OCI-LY7 (cell line): Measurements from ENCODE around the gene SCFD2. TPM values are rescaled to one million over a fixed set of nuclear protein-coding genes. Genes with fewer than 3 reads are reported as not detected.

Source experiments
- BruUV-seq: library from RNA; stranded (reverse); fragments of 400-500 nt; replicated peaks from 2 replicates; lab custom pipeline; 2021; lab: Mats Ljungman, UMichigan
- CTCF ChIA-PET: fragments of 300-600 bp; sonication (Branson Sonifier 250); formaldehyde crosslinking; loops from one replicate; lab custom pipeline; 2022; ENCODE audit warnings: antibody characterized with exemption; ENCODE audit not compliant: unreplicated experiment; lab: Charles Lee
- POLR2A ChIA-PET: fragments of 300-600 bp; sonication (Branson Sonifier 250); formaldehyde crosslinking; loops from one replicate; lab custom pipeline; 2022; ENCODE audit warnings: antibody characterized with exemption; lab: Charles Lee
- DNase-seq: peaks from one replicate; pipeline ENCODE4 v3.0.0-alpha.2; 2015; ENCODE audit warnings: low spot score
- H2AFZ ChIP-seq: fragments of 200-600 bp; sonication (generic), shearing (Covaris generic); 2 replicates; pipeline ENCODE4 v1.6.1; 2014; ENCODE audit warnings: mild to moderate bottlenecking, antibody characterized with exemption, low read length, moderate library complexity
- H3K27ac ChIP-seq: fragments of 200-600 bp; sonication (generic); 2 replicates; pipeline ENCODE4 v1.5.1; 2014; ENCODE audit warnings: mixed run types, low read depth, mild to moderate bottlenecking, moderate library complexity, low read length, inconsistent platforms; ENCODE audit not compliant: poor library complexity, severe bottlenecking
- H3K36me3 ChIP-seq: fragments of 200-600 bp; sonication (generic); 2 replicates; pipeline ENCODE4 v1.6.1; 2014; ENCODE audit warnings: mild to moderate bottlenecking, antibody characterized with exemption, low read length, moderate library complexity, mixed read lengths; ENCODE audit not compliant: insufficient read depth
- H3K4me1 ChIP-seq: fragments of 200-600 bp; sonication (generic); 2 replicates; pipeline ENCODE4 v1.5.1; 2014; ENCODE audit warnings: mild to moderate bottlenecking, low read length; ENCODE audit not compliant: insufficient read depth, poor library complexity, severe bottlenecking
- H3K4me2 ChIP-seq: fragments of 200-600 bp; sonication (generic); 2 replicates; pipeline ENCODE4 v1.6.1; 2014; ENCODE audit warnings: mild to moderate bottlenecking, low read length
- H3K4me3 ChIP-seq: fragments of 200-600 bp; sonication (generic); 2 replicates; pipeline ENCODE4 v1.5.1; 2014; ENCODE audit warnings: mild to moderate bottlenecking, low read depth, low read length; ENCODE audit not compliant: poor library complexity, severe bottlenecking
- H3K79me2 ChIP-seq: fragments of 200-600 bp; sonication (generic); 2 replicates; pipeline ENCODE4 v1.6.1; 2016; ENCODE audit warnings: low read depth, mild to moderate bottlenecking, low read length, moderate library complexity, mixed read lengths; ENCODE audit not compliant: insufficient read depth
- H3K9me2 ChIP-seq: fragments of 200-600 bp; sonication (generic); 2 replicates; pipeline ENCODE4 v1.6.1; 2016; ENCODE audit warnings: mild to moderate bottlenecking, low read length, mixed read lengths; ENCODE audit not compliant: insufficient read depth
- H3K9me3 ChIP-seq: fragments of 200-600 bp; sonication (generic); 2 replicates; pipeline ENCODE4 v1.6.1; 2014; ENCODE audit warnings: mild to moderate bottlenecking, mixed run types, low read length, mixed read lengths
- H4K20me1 ChIP-seq: fragments of 200-600 bp; sonication (generic); 2 replicates; pipeline ENCODE4 v1.6.1; 2014; ENCODE audit warnings: mild to moderate bottlenecking, antibody characterized with exemption, low read length, moderate library complexity, mixed read lengths; ENCODE audit not compliant: insufficient read depth
- EZH2phosphoT487 ChIP-seq: fragments of 200-600 bp; sonication (generic); IDR thresholded peaks from 2 replicates; pipeline ENCODE4 v1.6.1; 2018; ENCODE audit warnings: low read depth, borderline replicate concordance, mild to moderate bottlenecking, mixed run types, antibody characterized with exemption, low read length, moderate library complexity, mixed read lengths
- intact Hi-C: fragments of 100-400 bp; cut with micrococcal nuclease; formaldehyde crosslinking; loops from one replicate; pipeline ENCODE4 v1.10.0; 2022; ENCODE audit not compliant: unreplicated experiment
- total RNA-seq, 2 experiments: library from RNA; depleted of rRNA in 1 of 2; stranded (reverse); fragments of >200 nt in 1 of 2; shearing (Covaris generic) in 1 of 2; gene quantifications; 2 replicates each; pipeline ENCODE4 v1.2.3, GENCODE V29; 2014 to 2022
- TF ChIP-seq, protein P1 (sequence below): fragments of 200-600 bp; sonication (generic); conservative IDR thresholded peaks from 2 replicates; pipeline ENCODE4 v1.5.1; 2014; ENCODE audit warnings: mild to moderate bottlenecking, antibody characterized with exemption, low read length, moderate library complexity, mixed read lengths

SCFD2 gene
- total RNA-seq, 2 experiments from 2014 or later, result 27.2 to 52.0 TPM

DNA sequence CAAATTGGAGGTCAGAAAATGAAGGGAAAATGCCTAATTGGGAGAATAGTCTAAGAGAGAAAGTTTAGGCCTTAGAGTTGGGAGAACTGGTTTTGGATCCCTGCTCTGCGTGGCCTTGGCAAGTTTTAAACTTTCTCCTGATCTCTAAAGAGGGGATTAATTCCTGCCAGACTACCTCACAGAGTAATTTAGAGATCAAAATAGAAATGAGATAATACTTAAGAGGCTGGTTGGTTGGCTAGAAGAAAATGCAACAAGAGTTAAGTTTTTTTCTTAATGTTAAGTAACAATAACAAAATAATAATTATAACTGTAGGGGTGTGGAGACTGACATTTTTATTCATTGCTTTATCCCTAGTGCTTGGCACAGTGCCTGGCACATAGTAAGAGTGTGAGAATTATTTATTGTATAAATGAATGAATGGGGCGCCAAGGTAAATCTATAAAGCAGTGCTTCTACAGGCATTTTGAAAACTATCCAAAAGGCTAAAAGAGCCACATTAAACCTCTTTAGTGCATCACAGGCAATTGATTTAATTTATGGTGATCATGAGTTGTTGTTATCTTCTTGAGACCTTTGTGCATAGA lies 343.3 kb downstream of the SCFD2 start:
- BruUV-seq, result no TSS peak
- no peaks in the 10 kb centered on the region for H3K9me2 ChIP-seq
- H3K36me3 ChIP-seq, result no peaks in the 10 kb centered on the region
- no peak for DNase-seq
- intact Hi-C loops, result no loop called here
- H3K4me1 ChIP-seq, result no peaks in the 10 kb centered on the region
- H3K27ac ChIP-seq, result no peak overlapping the region
- no peaks in the 10 kb centered on the region for H4K20me1 ChIP-seq
- H3K4me2 ChIP-seq, result no peak overlapping the region
- no peak overlapping the region for H3K4me3 ChIP-seq
- no peaks in the 10 kb centered on the region for H3K79me2 ChIP-seq
- TF ChIP-seq, protein P1, sequence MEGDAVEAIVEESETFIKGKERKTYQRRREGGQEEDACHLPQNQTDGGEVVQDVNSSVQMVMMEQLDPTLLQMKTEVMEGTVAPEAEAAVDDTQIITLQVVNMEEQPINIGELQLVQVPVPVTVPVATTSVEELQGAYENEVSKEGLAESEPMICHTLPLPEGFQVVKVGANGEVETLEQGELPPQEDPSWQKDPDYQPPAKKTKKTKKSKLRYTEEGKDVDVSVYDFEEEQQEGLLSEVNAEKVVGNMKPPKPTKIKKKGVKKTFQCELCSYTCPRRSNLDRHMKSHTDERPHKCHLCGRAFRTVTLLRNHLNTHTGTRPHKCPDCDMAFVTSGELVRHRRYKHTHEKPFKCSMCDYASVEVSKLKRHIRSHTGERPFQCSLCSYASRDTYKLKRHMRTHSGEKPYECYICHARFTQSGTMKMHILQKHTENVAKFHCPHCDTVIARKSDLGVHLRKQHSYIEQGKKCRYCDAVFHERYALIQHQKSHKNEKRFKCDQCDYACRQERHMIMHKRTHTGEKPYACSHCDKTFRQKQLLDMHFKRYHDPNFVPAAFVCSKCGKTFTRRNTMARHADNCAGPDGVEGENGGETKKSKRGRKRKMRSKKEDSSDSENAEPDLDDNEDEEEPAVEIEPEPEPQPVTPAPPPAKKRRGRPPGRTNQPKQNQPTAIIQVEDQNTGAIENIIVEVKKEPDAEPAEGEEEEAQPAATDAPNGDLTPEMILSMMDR, result no peak
- TF ChIP-seq EZH2phosphoT487, result no peak
- H3K9me3 ChIP-seq, result no peaks in the 10 kb centered on the region
- H2AFZ ChIP-seq, result no peak overlapping the region
- POLR2A ChIA-PET, result no interaction called here
- CTCF ChIA-PET, result no interaction called here

DNA sequence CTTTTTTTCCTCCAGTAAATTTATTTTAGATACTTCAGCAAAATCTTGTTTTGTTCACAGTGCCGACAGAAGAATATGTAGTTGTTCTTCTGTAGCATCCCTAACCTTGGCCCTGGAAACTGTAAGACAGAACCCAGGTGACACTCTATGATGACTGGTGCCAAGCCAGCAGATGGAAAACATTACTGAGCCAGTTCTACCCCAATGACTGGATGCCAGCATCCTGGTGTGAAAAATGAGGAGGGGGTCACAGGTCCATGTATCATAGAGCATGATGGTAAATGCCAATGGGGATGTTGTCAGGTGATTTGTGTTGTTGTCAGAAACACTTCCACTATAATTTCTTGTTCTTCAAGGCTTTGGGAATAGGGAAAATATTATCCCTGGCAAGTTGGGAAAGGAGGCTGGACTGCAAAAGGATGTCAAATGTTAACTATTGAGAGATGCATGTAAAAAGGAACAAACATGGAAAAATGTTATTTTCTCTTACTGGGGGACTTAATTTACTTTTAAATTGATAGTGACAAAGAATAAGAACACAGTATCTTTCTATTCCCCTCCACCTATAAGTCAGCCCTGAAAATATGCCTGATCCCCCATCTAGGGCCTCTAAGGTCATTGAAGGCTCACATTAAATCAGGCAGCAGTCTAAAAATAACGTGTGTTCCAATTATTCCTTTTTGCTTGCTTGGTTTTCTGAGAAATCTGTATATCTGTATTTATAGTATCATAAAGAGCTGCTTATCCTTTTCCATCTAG lies 343.9 kb downstream of the SCFD2 start:
- H3K79me2 ChIP-seq, result no peaks in the 10 kb centered on the region
- no peaks in the 10 kb centered on the region for H4K20me1 ChIP-seq
- no peak for DNase-seq
- no peaks in the 10 kb centered on the region for H3K4me1 ChIP-seq
- no peak overlapping the region for H3K4me3 ChIP-seq
- ChIA-PET CTCF (no interaction called here), POLR2A (no interaction called here)
- TF ChIP-seq, protein P1, result no peak
- TF ChIP-seq EZH2phosphoT487, result no peak
- H3K9me2 ChIP-seq, result no peaks in the 10 kb centered on the region
- BruUV-seq, result no TSS peak
- no peak overlapping the region for H3K4me2 ChIP-seq
- H3K9me3 ChIP-seq, result no peaks in the 10 kb centered on the region
- no peaks in the 10 kb centered on the region for H3K36me3 ChIP-seq
- intact Hi-C loops, result no loop called here
- no peak overlapping the region for H2AFZ ChIP-seq
- no peak overlapping the region for H3K27ac ChIP-seq
